GM19239 (cell line): ENCODE results near the gene DUOX2.
"Not testable (repeated sequence)": the region's sequence is repeated elsewhere in the genome, so short reads cannot be mapped to it uniquely, and the experiment has no call there.

ENCODE experiments used
- DNase-seq: peaks from one replicate; pipeline ENCODE4 v3.0.0; 2011; ENCODE audit warnings: low spot score; ENCODE audit not compliant: insufficient read length
- FAIRE-seq: peaks from 2 replicates; lab custom pipeline; 2011; peaks lifted over from hg19 to GRCh38; lab: Jason Lieb, UNC

Gene DUOX2

GRCh38 chr15:45139770-45140169 is 25.8 kb upstream of the DUOX2 start:
- FAIRE-seq = no peak
- DNase-seq = no peak

DNA sequence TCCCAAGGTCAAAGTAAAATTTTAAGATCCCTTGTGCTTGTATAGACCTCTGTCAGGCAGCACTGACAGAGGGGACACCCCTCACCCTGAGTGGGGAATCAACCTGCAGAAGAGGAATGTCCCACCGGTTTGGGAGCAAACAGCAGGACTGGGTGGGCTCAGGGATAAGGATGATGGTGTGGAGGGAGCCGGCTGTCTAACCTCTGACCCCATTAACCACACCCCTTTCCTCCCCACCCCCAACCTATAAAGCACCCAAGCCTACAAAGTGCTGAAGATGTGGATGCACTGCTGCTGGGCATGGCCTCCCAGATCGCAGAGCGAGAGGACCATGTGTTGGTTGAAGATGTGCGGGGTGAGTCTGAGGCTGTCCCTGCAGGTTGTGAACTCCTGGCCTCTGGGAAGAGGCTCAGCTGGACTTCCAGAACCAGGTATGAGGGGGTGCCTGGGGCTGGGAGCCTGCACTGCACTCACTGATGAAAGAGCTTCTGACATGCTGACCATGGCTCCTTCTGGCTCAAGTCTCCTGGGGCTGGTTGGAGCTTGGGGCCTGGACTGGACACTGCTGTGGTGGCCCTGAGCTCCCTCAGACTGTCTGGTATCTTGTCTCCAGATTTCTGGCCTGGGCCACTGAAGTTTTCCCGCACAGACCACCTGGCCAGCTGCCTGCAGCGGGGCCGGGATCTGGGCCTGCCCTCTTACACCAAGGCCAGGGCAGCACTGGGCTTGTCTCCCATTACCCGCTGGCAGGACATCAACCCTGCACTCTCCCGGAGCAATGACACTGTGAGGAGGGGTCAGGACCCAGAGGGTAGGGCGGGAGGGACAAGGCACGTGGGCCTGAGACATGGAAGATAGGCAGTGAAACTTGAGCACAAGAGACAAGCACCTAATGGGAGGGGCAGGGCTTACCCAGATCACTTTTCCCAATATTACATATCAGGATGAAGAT is 25.1 kb upstream of the DUOX2 start:
- FAIRE-seq (no peak), DNase-seq (no peak)

DNA sequence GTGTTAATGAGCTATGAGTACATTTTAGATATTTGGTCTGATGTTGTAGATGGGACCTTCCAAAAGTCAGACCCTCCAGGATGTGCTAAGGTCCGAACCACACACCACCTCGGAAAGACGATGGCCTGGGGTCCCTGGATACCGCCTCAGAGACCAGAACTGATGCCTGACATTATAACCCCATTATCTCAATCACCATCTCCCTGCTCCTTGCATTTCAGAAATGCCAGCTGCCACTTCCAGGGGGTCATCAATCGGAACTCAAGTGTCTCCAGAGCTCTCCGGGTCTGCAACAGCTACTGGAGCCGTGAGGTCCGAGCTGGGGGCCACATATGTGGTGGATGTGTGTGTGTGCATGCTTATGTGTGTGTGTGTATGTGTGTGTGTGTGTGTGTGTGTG is 23.7 kb upstream of the DUOX2 start:
- FAIRE-seq (no peak), DNase-seq (no peak)

GRCh38 chr15:45136378-45136764 is 22.4 kb upstream of the DUOX2 start:
- DNase-seq (no peak), FAIRE-seq (no peak)

- not testable (repeated sequence) for DNase-seq, FAIRE-seq
These were observed 21.9 kb upstream of the DUOX2 start for GRCh38 chr15:45135705-45136377.

DNA sequence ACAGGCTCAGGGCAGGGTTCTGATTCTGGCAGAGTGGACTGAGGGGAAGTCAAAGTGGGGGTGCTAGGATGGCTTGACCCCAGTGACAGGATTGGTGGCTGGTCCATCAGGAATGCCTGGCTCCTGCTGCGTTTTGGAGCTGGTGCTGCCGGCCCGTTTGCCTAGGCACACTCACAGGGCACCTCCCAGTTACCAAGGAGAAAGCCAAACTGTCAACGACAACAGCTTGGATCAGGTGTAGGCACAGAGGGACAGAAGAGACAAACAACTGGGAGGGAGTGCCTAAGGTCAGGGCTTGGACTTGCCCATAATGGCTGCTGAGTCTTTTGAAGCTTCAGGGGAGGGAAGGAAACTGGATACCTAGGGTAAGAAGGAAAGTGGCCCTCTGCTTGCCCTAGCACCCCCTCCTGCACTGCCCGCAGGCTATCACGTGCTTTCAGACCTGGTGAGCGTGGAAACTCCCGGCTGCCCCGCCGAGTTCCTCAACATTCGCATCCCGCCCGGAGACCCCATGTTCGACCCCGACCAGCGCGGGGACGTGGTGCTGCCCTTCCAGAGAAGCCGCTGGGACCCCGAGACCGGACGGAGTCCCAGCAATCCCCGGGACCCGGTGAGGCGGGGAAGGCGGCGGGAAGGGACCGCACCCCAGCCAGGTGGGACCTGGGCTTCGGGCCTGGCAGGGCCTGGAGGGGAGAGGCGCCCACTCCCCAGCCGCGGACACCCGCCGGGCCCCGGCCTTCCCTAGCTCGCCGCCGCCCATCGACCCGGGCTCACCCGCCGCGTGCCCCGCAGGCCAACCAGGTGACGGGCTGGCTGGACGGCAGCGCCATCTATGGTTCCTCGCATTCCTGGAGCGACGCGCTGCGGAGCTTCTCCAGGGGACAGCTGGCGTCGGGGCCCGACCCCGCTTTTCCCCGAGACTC is 21.0 kb upstream of the DUOX2 start:
- DNase-seq (no peak), FAIRE-seq (no peak)

GRCh38 chr15:45134046-45134445 is 20.1 kb upstream of the DUOX2 start:
- DNase-seq = no peak
- no peak for FAIRE-seq

GRCh38 chr15:45133561-45133920 is 19.6 kb upstream of the DUOX2 start:
- FAIRE-seq = no peak
- no peak for DNase-seq

- no peak for DNase-seq
- FAIRE-seq = no peak
These were observed 19.0 kb upstream of the DUOX2 start for GRCh38 chr15:45132844-45133560.

GRCh38 chr15:45131510-45131909 is 17.5 kb upstream of the DUOX2 start:
- no peak for FAIRE-seq
- no peak for DNase-seq

GRCh38 chr15:45130291-45131000 is 16.5 kb upstream of the DUOX2 start:
- FAIRE-seq = no peak
- DNase-seq = no peak

- DNase-seq (no peak), FAIRE-seq (no peak)
These were observed 15.7 kb upstream of the DUOX2 start, which contains the start of the genes DUOX1 and DUOXA1 for GRCh38 chr15:45129651-45130129. TSS of gene DUOX1 (plus strand) at chr15:45129994. CDS start at chr15:45131967, 1,973 bp downstream. TSS of gene DUOXA1 (minus strand) at chr15:45129879. CDS start at chr15:45123014, 6,865 bp downstream.

GRCh38 chr15:45128971-45129639 is 15.1 kb upstream of the DUOX2 start:
- FAIRE-seq (no peak), DNase-seq (no peak)

GRCh38 chr15:45126535-45127158 is 12.7 kb upstream of the DUOX2 start:
- DNase-seq (no peak), FAIRE-seq (no peak)

GRCh38 chr15:45123397-45123796 is 9.4 kb upstream of the DUOX2 start:
- FAIRE-seq (no peak), DNase-seq (no peak)

DNA sequence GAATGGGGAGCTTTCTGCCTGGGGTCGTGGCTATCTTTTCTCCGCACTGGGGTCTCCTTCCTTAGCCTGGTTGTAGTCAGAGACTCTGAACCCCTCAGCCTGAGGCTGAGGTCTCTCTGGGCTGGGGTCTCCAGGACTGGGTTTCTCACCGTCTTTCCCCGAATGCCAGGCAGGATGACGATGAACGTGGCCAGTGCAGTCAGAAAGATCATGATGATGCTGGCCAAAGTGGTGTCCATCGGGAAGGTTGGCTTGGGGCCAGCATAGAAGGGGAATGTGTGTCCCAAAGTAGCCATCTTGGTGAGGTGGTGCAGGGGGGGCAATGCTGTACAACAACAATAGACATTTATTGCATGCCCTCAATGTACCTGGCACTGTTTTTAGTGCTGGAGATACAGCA is 8.7 kb upstream of the DUOX2 start:
- DNase-seq (no peak), FAIRE-seq (no peak)

GRCh38 chr15:45121706-45122417 is 7.9 kb upstream of the DUOX2 start:
- FAIRE-seq (no peak), DNase-seq (no peak)
